NCI-H2196 treated with DMSO at 0.1 percent for 48 hours (cell line): ENCODE data around the gene VIPR2.
"Not testable (repeated sequence)": the region's sequence is repeated elsewhere in the genome, so short reads cannot be mapped to it uniquely, and the experiment has no call there.

Source experiments
- DNase-seq: peaks from one replicate; lab custom pipeline; 2025; ENCODE audit not compliant: unreplicated experiment; lab: John Stamatoyannopoulos, UW

VIPR2 gene

GRCh38 chr7:159144758-159145489 lies at the start of gene VIPR2:
Gene VIPR2 (minus strand): TSS chr7:159144867. CDS start chr7:159144771, 96 bp downstream.
- no peak for DNase-seq

GRCh38 chr7:159193543-159194090 lies 49.0 kb upstream of the VIPR2 start:
- DNase-seq, result no peak

GRCh38 chr7:159192725-159193453 lies 48.2 kb upstream of the VIPR2 start:
- no peak for DNase-seq

GRCh38 chr7:159192013-159192412 lies 47.3 kb upstream of the VIPR2 start:
- no peak for DNase-seq

GRCh38 chr7:159191236-159191635 lies 46.6 kb upstream of the VIPR2 start:
- no peak for DNase-seq

GRCh38 chr7:159188011-159188410 lies 43.3 kb upstream of the VIPR2 start:
- no peak for DNase-seq

GRCh38 chr7:159179241-159179640 lies 34.6 kb upstream of the VIPR2 start:
- no peak for DNase-seq

GRCh38 chr7:159177284-159177953 lies 32.8 kb upstream of the VIPR2 start:
- DNase-seq, result no peak

GRCh38 chr7:159175792-159176191 lies 31.1 kb upstream of the VIPR2 start:
- no peak for DNase-seq

- DNase-seq, result not testable (repeated sequence)
These were observed 30.4 kb upstream of the VIPR2 start for GRCh38 chr7:159175100-159175499.

- DNase-seq, result no peak
These were observed 27.7 kb upstream of the VIPR2 start for GRCh38 chr7:159172400-159172799.

- DNase-seq, result no peak
These were observed 24.7 kb upstream of the VIPR2 start for GRCh38 chr7:159169391-159169790.

- DNase-seq, result no peak
These were observed 22.5 kb upstream of the VIPR2 start for GRCh38 chr7:159167139-159167538.

- no peak for DNase-seq
These were observed 21.9 kb upstream of the VIPR2 start for GRCh38 chr7:159166530-159166929.

- no peak for DNase-seq
These were observed 20.7 kb upstream of the VIPR2 start for GRCh38 chr7:159165352-159165751.

GRCh38 chr7:159163703-159164301 lies 19.1 kb upstream of the VIPR2 start:
- not testable (repeated sequence) for DNase-seq

GRCh38 chr7:159162050-159162626 lies 17.5 kb upstream of the VIPR2 start:
- not testable (repeated sequence) for DNase-seq

GRCh38 chr7:159160450-159160849 lies 15.8 kb upstream of the VIPR2 start:
- no peak for DNase-seq

GRCh38 chr7:159159731-159160130 lies 15.1 kb upstream of the VIPR2 start:
- no peak for DNase-seq

GRCh38 chr7:159158888-159159405 lies 14.3 kb upstream of the VIPR2 start:
- DNase-seq, result no peak
